Hematopoietic multipotent progenitor cell (in vitro differentiated cells): ENCODE measurements around the gene SPOCK2. TPM values are rescaled to one million over a fixed set of nuclear protein-coding genes. Genes with fewer than 3 reads are reported as not detected.

Experiments used
- DNase-seq, 3 donors: peaks; one replicate each; pipeline ENCODE4 v3.0.0-alpha.2; 2011 to 2015; ENCODE audit warnings: low read depth in 2 of 3, low spot score in 2 of 3
- total RNA-seq: library from RNA; depleted of rRNA; stranded (reverse); fragments of >200 nt; gene quantifications from one replicate; pipeline ENCODE4 v1.2.3, GENCODE V29; 2012

Gene SPOCK2
- total RNA-seq, 1 donor = 31.0 TPM

- no peak for DNase-seq
These were observed 75.0 kb downstream of the SPOCK2 start for GRCh38 chr10:72013202-72013945.

GRCh38 chr10:72012796-72013195 is 75.6 kb downstream of the SPOCK2 start:
- DNase-seq = no peak

DNA sequence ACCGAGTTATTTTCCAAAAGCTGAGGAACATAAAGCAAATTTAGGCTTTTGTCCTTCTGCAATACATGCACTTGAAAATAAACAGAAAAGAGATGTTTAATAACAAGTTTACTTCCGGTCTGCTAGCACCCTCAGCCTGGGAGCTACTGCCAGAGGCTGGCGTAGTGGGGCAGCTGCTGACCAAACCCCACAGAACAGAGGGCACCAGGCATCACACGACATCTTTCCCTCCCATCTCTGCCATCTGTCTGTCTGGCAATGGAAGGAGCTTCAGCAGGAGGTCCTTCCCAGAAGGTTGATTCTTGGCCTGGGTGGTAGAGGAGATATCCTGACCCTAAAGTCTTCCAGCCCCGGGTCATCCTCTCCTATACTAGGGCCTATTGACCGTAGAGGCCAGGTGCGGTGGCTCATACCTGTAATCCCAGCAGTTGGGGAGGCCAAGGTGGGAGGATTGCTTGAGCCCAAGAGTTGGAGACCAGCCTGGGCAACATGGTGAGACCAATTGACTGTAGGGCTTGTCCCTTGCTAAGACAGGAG is 76.3 kb downstream of the SPOCK2 start:
- no peak for DNase-seq

- DNase-seq = no peak
These were observed 76.9 kb downstream of the SPOCK2 start for GRCh38 chr10:72011468-72011867.

DNA sequence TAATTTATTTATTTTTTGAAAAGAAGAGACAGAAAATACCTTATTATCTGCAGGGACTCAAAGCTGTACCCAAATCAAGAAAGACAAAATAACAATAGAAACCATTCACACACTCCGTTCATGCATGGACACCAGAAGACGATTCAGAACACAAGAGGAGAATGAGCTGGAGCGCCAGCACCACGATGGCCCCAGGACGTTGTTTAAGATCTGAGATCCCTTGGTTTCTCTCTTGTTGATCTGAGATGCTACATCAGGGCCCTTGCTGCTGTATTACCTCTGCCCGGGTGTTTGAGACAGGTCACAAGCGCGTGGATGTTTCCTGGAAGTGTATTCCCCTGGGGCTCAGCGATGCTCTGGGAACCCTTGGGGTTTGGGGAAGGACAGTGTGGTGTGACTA is 77.3 kb downstream of the SPOCK2 start:
- no peak for DNase-seq

DNA sequence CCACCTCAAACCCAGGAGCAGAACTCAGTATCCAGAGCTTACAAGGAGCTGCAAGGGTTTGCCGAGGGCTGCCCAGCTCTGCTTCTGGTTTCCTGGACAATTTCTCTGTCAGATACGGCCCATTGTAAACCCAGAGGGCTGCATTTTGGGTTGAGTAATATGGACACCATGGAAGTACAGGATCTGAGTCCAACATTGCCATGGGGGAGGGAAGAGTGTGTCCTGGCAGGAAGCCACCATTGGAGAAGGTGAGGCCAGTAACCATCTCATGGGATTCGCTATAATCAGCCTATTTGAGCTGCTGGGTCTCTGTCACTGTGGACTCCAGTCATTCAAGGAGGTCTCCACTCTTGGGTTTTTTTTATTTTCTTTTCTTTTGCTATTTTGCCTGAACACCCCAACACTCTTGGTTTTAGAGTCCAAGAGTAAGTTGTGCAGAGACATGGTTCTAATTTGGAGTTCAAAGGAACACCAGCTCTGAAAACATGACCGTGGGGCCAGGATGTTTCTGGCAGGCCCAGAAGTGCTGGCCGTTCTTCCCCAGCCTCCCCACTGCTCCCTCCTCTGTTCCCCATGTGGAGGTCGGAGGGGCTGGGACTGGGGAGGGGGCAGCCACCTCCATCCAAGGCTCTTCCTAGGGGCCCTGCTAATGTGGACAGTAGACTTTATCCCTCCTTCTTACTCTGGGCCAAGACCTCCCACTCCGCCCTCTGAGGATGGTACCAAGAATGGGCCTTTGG is 77.9 kb downstream of the SPOCK2 start:
- DNase-seq = no peak

DNA sequence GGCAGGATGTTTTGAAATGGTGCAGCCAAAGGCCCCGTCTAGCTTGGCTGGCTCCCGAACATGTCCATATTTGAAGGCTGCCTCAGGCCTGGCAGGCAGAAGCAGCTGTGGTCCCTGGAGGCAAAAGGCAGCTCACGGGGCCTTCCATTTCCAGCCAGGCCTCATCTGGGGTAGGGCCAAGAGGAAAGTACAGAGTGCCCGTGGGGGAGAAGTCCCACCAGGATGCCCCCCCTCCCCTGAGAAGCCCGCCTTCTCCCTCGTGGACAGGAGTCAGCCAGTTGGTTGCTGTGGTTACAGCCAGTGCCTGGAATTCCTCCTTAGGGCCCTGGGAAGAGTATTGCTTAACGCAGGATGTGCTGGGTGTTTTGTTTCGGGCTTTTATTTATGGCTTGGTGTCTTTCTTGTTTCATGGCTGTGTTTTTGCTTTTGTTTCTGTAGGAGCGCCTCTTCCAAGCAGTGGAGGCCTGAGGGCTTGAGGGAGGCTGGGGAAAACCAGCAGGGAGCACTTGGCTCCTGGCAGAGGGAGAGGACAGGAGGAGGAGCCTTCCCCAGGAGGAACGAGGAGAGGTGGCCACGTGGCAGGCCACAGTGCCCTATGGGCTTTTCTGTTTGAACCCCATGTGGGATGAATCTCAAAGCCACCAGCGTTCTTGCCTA is 78.8 kb downstream of the SPOCK2 start:
- DNase-seq = no peak

GRCh38 chr10:72009051-72009424 is 79.3 kb downstream of the SPOCK2 start:
- DNase-seq = no peak

Other genes with a start within 250 kb of the SPOCK2 start
- 360 TPM for gene PSAP, start 237.3 kb downstream of the SPOCK2 start, total RNA-seq
- under 0.01 TPM for gene CHST3, start 124.2 kb downstream of the SPOCK2 start, total RNA-seq
- 43.9 TPM for gene ANAPC16, start 127.5 kb upstream of the SPOCK2 start, total RNA-seq
- gene ASCC1, start 127.7 kb upstream of the SPOCK2 start, total RNA-seq = 11.0 TPM
- 322 TPM for gene DDIT4, start 185.4 kb upstream of the SPOCK2 start, total RNA-seq